ENCODE data around the gene GNL2.

GNL2 gene

GRCh38 chr1:37633040-37633937 lies 37.6 kb upstream of the GNL2 start:
- TF ChIP-seq CTCF (IDR thresholded peaks at IDR 0.05; ENCODE audit: low read length, missing control alignments) = no peak
- no peak for DNase-seq (ENCODE audit: low read depth)
- H3K4me3 ChIP-seq (replicated peaks; ENCODE audit: low read depth, low read length) = no peak overlapping the region

DNA sequence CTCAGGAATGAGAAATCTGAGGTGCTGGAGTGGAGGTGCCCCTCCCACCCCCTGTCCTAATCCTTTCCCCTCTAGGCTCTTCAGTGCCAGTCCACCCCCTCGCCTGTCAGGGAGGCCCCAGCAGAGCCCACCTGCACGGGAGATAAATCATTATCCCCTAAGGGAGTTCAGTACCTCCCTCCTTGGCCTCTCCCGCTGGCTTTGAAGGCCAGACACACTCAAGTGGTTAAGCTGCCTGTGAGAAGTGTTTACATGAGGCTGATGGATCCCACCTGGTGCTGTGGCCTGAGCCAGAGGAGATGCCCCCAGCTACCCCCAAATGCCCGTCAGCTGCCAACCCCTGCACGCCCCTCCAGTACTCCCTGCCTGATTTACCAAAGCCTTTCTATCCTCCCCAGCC lies 35.3 kb upstream of the GNL2 start:
- no peak for DNase-seq (ENCODE audit: low read depth)
- no peak for TF ChIP-seq CTCF (IDR thresholded peaks at IDR 0.05; ENCODE audit: low read length, missing control alignments)
- no peak overlapping the region for H3K4me3 ChIP-seq (replicated peaks; ENCODE audit: low read depth, low read length)

GRCh38 chr1:37630426-37631028 lies 34.8 kb upstream of the GNL2 start:
- TF ChIP-seq CTCF (IDR thresholded peaks at IDR 0.05; ENCODE audit: low read length, missing control alignments) = no peak
- DNase-seq (ENCODE audit: low read depth) = no peak
- no peak overlapping the region for H3K4me3 ChIP-seq (replicated peaks; ENCODE audit: low read depth, low read length)

DNA sequence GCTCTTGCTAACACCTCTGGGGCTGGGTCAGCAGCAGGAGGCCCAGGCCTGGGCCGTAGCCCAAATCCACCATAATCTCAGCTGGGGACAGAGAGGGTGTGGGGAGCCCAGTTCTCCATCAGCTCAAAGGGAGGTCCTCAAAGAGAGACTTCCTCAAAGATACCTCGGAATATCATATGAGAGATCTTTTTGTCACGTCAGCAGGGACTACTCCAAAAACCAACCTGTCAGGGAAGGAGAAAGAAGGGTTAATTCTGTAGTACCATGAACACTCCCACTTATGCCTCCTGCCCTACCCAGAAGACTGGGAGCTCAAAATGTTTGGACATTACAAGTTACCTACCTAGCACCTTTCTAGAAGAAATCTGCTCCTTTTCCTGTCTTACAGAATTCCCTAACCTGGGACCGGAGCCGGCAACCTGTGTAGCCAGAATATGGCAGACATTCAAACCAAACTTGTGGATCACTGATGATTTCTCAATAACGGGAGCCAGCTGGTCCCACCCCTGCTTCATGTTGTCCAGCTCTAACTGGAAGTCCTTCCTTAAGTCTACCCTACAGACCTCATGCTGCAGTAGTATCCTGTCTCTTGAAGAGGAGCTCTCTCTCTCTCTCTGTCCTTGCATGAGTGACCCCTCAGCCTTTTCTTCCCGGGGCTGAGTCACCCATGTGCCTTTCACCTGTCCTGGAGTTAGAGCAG lies 34.1 kb upstream of the GNL2 start:
- TF ChIP-seq CTCF (IDR thresholded peaks at IDR 0.05; ENCODE audit: low read length, missing control alignments) = no peak
- no peak overlapping the region for H3K4me3 ChIP-seq (replicated peaks; ENCODE audit: low read depth, low read length)

DNA sequence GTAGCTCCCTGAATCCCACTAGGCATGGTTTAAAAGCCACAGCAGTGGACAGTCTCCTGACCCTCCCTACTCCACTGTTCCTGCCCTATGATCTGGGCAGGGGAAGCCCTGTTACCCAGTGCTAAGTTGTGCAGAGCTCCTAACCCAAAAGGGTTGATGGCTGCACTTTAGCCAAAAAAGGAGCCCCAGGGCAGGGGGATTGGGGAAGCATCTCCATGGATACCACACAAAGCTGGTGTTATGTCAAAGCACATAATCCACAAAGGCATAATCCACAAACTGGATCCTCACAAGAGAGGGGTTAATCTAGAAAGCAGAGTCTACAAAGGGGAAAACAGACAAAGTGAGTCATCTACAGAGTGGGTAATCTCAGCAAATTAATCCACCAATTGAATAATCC lies 33.3 kb upstream of the GNL2 start:
- no peak overlapping the region for H3K4me3 ChIP-seq (replicated peaks; ENCODE audit: low read depth, low read length)
- no peak for TF ChIP-seq CTCF (IDR thresholded peaks at IDR 0.05; ENCODE audit: low read length, missing control alignments)
- DNase-seq (ENCODE audit: low read depth) = no peak

More for the DNA sequence above, 34.1 kb upstream of the GNL2 start:
- no peak for DNase-seq (ENCODE audit: low read depth)

- no peak for TF ChIP-seq CTCF (IDR thresholded peaks at IDR 0.05; ENCODE audit: low read length, missing control alignments)
- no peak for DNase-seq (ENCODE audit: low read depth)
- no peak overlapping the region for H3K4me3 ChIP-seq (replicated peaks; ENCODE audit: low read depth, low read length)
These were observed 32.4 kb upstream of the GNL2 start for GRCh38 chr1:37628026-37628556.
